GM21515 (cell line): ENCODE data around the gene RBBP8.
"Not testable (repeated sequence)": the region's sequence is repeated elsewhere in the genome, so short reads cannot be mapped to it uniquely, and the experiment has no call there.

Experiments used
- ATAC-seq: cut with Tn5 transposase; IDR thresholded peaks from one replicate; pipeline ENCODE4 v1.9.1; 2021; ENCODE audit not compliant: unreplicated experiment

The RBBP8 gene

DNA sequence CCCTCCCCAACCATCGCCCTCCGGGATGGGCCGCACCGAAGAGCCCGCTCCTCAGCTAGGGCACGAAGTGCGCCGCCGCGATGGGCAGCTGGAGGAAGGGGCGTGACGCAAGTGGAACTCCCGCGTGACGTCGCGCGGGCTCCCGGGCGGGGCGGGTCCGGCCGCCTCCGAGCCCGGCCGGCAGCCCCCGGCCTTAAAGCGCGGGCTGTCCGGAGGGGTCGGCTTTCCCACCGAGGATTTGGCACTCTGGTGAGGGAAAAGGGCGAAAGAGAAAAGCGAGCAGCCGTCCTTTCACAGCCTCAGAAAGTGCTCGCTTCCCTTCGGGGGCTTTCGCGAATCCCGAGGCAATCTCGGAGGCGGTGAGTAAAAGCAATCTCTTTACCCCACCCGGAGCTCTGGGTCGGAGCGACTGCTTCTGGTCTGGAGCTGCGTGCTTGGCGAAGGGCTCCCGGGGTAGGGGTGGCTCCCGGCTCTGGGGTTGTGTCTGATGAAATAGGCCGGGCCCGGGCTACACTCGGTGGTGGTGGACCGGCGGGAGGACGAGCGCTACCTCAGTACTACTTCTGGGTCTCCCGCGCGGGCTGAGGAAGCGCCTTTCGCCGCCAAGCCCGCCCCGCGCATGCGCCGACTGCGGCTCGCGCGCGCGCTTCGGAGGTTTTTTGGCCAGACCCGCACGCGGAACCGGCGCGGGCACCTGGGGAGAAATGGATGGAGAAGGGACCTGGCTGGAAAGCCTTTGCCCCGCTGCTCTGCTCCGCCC, at the start of gene RBBP8:
Gene RBBP8, plus strand, starts transcription at position 123 of the 760 bp plus-strand sequence. CDS start 3,524 bp downstream, outside the sequence.
- ATAC-seq: peak; percentile 80

DNA sequence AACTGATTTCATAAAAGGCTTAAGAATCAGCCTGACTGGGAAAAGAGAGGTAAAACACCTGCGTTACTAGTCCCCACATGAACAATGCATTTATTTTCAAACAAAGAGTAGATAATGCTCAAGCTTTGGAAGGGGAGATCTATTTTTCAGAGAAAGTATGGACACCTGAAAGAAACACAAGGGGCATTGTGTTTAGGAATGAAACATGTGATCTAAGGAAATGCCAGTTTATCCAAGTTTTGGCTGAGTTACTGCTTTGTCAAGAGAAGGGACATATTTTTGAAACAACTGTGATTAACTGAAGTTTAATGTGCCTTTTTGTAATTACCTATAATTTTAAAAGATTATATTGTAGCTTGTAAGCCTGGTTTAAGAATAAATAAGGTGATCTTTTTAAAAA, 49.3 kb upstream of the RBBP8 start:
- no peak for ATAC-seq

GRCh38 chr18:22885694-22886093, 47.4 kb upstream of the RBBP8 start:
- ATAC-seq: not testable (repeated sequence)

GRCh38 chr18:22899421-22899820, 33.7 kb upstream of the RBBP8 start:
- ATAC-seq: no peak

- ATAC-seq: no peak
Observed at GRCh38 chr18:22900558-22901238, 32.4 kb upstream of the RBBP8 start.

- ATAC-seq: no peak
Observed at GRCh38 chr18:22902093-22902492, 31.0 kb upstream of the RBBP8 start.

DNA sequence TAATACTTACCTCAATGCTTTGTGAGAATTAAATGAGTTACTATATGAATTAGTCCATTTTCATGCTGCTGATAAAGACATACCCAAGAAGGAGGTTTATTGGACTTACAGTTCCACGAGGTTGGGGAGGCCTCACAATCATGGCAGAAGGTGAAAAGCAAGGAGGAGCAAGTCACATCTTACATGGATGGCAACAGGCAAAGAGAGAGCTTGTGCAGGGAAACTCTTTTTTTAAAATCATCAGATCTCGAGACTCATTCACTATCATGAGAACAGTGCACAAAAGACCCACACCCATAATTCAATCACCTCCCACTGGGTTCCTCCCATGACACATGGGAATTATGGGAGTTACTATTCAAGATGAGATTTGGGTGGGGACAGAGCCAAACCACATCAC, 29.9 kb upstream of the RBBP8 start:
- not testable (repeated sequence) for ATAC-seq

DNA sequence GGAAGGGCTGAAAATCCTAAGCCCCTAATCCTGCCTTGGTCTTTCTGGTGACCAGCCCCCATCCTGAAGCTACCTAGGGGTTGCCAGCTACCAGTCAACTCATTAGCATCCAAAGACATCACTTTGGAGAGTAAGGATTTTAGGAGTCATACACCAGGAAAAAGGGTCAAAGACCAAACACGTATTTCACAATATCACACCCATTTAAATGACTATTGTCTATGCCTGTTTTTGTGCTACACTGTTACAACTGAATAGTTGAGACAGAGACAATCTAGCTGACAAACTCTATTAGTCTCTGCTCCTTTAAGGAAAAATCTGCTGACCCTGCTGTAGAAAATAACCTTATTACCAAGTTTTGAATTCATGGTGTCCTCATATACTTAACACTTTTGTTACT, 21.0 kb upstream of the RBBP8 start:
- ATAC-seq: no peak

- ATAC-seq: no peak
Observed at GRCh38 chr18:22912835-22913234, 20.3 kb upstream of the RBBP8 start.

DNA sequence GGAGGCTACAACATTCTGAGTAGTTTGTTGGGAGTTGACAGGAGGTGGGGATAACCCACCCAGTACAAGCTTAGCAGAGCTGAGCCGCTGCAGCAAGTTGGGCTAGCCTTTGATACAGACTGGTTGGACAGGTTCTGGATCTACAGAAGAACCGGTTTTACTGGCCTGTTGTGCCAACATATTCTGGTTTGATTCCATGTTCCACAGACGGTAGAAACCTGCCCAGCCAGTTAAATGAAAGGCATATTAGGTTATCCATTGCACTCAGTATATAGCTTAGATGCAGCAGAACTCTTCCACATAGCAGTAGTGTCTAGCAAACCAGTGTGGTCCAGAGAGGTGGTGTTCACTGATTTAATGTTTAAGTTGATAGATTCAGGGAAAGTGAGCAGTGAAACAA, 19.3 kb upstream of the RBBP8 start:
- ATAC-seq: no peak

GRCh38 chr18:22914633-22915032, 18.5 kb upstream of the RBBP8 start:
- ATAC-seq: no peak

GRCh38 chr18:22915337-22915736, 17.8 kb upstream of the RBBP8 start:
- no peak for ATAC-seq

DNA sequence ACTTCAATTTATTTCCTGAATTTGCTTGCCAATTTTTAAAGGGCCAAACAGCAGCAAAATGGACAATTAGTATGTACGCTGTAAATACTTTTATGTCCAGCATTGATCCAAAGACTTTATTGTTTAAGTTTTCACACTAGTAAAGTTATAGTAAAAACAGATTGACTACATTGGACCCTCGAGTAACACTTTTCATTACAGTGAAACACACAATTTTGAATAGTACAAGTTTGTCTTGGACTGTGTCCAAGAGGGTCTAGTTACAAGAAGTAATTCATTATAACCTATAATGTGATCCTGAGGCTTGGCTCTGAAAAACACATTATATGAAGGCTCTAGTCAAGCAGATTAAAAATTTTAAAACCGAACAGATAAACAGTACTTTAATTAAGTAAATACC, 11.4 kb upstream of the RBBP8 start:
- no peak for ATAC-seq

- no peak for ATAC-seq
Observed at GRCh38 chr18:22924589-22924988, 8.5 kb upstream of the RBBP8 start.

DNA sequence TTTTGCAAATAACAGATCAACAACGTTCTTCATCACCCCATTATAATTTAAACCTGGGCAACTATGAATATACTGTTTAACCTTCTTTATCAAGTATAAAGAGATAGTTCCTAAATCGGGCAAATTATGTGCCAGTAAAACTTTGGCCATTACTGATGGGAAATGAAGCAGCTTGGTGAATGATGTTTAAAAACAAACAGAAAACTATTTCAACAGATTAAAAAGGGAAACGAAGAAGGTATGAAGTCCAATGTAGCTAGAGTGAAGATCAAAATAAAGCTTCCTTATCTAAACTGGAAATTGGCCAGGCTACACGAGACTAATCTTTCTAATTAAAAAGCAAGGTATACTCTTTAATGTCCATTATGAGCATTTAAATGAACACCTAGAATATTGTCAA, 6.7 kb upstream of the RBBP8 start:
- no peak for ATAC-seq

GRCh38 chr18:22928339-22928738, 4.8 kb upstream of the RBBP8 start:
- no peak for ATAC-seq

DNA sequence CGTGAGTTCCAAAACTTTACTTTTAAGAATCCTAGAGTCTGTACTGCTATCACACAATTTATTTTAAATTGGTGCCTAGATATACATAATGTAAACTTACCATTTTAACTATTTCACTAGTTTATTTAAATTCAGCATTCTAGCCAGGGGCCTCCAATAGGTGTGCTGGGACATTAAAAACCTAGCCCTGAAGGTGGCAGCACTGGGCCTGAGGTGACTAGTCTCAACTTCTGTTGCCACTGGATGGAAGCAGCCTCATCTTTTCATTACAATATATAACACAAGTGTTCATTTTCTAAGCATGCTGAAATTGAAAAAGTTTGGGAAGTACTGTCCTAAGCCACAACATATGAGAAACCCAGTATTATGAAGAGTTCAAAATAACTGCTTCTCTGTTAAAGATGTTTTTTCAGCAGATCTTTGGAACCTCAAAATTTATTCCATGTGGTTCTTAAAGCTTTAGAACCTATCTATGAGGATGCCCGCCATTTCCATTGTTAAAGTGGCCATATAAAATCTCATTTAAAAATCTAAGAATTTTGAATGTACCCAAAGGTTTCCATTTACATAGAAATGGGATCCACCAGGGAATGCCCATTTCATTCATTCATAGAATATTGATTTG, 2.9 kb upstream of the RBBP8 start:
- no peak for ATAC-seq

- ATAC-seq: peak; percentile 29
Observed at GRCh38 chr18:22932885-22933205, 283 bp upstream of the RBBP8 start.

GRCh38 chr18:22933966-22934423, 867 bp downstream of the RBBP8 start:
- peak; percentile 27 for ATAC-seq

GRCh38 chr18:22934789-22935188, 1.7 kb downstream of the RBBP8 start:
- no peak for ATAC-seq

DNA sequence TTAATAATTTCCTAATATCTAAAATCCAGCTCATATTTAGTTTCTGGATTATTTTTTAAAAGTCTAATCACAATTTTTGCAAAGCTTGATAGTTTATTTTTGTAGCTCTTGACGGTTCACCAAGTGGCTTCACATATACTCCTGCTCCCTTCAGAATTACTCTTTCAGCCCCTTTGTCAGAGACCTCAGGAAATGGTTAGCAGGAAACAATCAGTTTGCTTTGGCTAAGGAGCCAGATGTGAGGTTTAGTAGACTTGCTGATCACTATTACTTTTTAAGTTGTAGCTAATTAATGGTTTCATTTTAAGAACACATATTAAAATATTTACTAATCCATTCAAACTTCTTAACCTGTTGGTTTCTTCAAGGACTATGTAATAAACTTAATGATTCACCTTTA, 2.3 kb downstream of the RBBP8 start:
- ATAC-seq: no peak

DNA sequence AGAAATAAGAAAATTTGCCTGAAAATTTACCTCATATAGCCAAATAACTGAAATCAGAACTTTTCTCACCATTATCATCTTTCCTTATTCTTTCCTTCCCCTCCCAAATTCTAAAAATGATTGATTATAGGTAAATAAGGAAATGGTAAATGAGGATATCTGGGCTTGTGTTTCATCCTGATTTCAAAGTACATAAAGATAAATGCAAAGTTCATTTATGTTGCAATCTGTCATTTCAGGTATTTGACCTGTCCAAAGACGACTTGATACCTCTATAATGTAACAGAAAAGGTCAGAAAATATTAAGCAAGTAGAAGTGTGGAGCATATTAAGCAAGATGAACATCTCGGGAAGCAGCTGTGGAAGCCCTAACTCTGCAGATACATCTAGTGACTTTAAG, 3.4 kb downstream of the RBBP8 start:
- ATAC-seq: no peak
